GM21381 (cell line): ENCODE results near the gene TTC9C.
A peak's percentile ranks its signal among the peaks of the same experiment; 100 is the strongest.
"Not testable (repeated sequence)": the region's sequence is repeated elsewhere in the genome, so short reads cannot be mapped to it uniquely, and the experiment has no call there.

ENCODE experiments used
- ATAC-seq: cut with Tn5 transposase; IDR thresholded peaks from one replicate; pipeline ENCODE4 v1.9.1; 2021; ENCODE audit warnings: mild to moderate bottlenecking, moderate library complexity; ENCODE audit not compliant: unreplicated experiment

The TTC9C gene

DNA sequence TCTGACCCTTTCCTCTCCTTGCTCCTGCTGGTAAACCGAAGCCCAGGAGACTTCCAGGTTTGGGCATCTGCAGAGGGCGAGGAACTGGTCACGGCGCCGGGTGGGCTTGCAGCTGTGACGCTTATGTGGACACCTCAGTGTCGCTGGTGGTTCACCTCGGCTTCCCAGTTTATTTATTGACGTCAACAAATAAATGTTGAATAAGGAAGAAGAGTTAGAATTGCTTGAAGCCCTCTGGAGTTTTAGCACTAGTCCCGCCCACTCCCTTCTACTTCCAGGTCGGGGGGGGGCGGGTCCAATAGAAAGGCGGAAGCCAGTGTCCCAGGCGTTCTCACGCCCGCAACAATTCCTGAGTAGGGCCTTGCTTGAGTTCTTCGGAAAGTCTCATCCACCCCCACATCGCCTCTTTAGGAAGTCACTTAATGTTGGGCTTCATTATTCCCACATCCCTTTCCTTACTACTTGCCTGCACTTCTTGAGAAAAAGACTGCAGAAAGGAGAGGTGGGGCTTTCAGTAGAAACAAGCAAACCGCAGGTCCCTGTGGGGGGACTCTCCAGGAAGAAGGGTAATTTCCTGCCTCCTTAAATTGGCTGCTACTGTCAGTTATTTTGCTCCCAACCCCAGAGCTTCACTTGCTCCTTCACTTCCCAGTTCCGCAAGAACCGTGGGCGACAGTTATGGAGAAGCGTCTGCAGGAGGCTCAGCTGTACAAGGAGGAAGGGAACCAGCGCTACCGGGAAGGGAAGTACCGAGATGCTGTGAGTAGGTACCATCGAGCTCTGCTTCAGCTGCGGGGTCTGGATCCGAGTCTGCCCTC, at the start of gene TTC9C:
TTC9C (plus strand) TSS at position 316 of the 818 bp plus-strand sequence; CDS start at position 679, 363 bp downstream.
- ATAC-seq, result peak; percentile 18

- peak; percentile 59 for ATAC-seq
These were observed 49.3 kb upstream of the TTC9C start, which contains the start of gene UBXN1 for GRCh38 chr11:62678770-62679696. Gene UBXN1 (minus strand): TSS chr11:62679073. CDS start chr11:62678923, 150 bp downstream.

GRCh38 chr11:62680825-62681240, 47.5 kb upstream of the TTC9C start:
- no peak for ATAC-seq

DNA sequence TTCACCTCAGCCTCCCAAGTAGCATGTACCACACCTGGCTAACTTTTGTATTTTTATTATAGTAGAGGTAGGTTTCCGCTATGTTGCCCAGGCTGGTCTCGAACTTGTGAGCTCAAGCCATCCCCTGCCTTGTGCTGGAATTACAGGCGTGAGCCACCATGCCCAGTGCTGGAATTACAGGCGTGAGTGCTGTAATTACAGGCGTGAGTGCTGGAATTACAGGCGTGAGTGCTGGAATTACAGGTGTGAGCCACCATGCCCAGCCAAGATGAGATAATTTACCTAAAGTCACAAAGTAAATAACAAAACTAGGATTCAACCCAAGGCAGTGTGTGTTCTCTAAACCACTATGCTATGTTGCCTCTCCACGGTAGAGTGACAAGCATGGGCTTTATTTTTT, 45.8 kb upstream of the TTC9C start:
- ATAC-seq, result no peak

GRCh38 chr11:62687508-62688396, 40.5 kb upstream of the TTC9C start:
- no peak for ATAC-seq

DNA sequence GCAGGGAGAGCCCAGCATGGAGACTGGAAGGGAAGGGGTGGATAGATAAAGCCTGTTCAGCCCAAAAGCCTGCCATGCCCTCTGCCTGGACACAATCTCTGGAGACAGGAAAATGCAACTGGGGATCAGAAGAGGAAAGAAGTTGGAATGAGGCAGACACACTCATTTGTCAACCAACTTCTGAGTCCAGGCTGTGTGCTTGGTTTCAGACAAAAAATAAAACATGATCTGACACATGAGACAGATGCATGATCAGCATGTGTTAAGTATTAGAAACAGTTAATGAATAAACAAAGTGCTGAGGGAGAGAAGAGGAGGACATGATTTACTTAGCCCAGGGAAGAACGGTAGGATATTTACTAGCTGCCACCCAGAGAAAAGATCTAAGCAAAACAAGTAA, 39.8 kb upstream of the TTC9C start:
- ATAC-seq, result no peak

DNA sequence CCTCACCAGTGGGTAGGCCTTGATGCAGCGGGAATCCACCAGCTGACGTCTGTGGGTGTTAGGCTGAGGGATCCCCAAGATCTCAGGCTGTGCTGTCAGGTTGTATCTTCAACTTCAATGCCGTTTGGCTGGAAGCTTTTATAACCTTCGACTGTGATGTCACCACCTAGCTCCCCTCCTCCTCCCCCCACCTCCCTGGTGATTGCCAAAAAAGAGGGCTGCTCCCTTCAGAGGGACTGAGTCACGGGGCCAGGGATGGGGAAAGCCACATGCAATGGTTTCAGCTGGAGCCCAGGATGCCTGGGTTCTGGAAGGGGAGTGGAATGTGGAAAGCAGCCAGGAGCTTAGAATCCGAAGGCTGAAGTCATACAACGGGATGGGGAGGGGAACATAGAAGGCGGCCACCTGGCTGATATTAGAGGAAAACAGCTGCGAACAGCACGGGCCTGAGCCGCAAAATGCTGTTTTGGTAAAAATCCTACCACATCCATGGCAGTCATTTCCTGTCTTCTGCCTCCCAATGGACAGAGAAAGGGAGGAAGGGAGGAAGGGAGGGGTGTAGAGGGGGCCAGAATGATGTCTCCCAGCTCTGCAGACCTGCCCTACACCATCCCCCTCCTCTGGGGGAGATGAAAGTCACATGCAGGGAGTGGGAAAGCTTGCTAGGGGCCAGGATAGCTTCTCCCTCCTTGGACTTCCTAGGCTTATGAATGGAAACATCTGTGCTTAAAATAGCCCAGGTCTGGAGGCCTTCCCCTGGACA, 38.7 kb upstream of the TTC9C start, which contains the start of gene LRRN4CL:
LRRN4CL (minus strand) TSS at position 110 of the 763 bp plus-strand sequence. CDS start 1,022 bp downstream, outside the sequence.
- no peak for ATAC-seq

GRCh38 chr11:62693624-62694023, 34.7 kb upstream of the TTC9C start:
- not testable (repeated sequence) for ATAC-seq

DNA sequence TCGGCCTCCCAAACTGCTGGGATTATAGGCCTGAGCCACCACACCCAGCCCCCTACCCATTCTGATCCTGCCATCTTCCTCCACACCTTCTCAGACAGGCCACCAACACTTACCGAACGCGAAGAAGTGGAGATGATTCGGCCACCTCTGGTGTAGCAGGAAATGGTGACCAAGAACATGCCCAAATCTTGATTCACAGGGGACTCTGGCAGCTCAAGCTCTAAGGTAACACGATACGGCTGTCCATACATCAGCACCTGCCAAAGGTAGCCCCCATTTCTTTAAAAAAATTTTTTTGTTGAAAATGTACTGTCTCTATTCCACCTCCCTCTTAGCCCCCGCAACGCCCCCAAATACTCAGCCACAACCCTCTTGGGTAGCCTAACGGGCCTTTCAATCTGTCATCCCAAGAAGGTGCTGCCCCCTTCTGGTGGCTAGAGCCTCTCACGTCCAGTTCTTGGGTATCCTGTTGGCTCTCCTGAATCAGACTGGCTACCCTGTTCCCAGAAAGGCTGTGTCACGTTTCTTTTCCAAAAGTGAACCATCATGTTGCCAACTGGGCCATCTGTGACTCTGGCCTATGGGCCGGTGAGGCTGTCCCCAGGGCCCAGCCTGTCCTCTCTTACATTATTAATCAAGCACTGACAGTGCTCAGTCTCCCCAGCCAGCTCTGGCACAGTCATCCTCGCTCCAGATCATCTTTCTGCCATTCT, 33.7 kb upstream of the TTC9C start:
- ATAC-seq, result no peak

- ATAC-seq, result no peak
These were observed 26.0 kb upstream of the TTC9C start for GRCh38 chr11:62702246-62702645.

DNA sequence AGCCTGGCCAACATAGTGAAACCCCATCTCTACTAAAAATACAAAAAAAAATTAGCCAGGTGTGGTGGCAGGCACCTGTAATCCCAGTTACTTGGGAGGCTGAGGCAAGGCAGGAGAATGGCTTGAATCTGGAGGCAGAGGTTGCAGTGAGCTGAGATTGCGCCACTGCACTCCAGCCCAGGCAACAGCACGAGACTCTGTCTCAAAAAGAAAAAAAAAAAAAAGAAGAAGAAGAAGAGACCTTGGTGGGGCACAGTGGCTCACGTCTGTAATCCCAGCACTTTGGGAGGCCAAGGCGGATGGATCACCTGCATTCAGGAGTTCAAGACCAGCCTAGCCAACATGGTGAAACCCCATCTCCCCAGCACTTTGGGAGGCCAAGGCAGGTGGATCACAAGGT, 24.4 kb upstream of the TTC9C start:
- ATAC-seq, result not testable (repeated sequence)

- no peak for ATAC-seq
These were observed 22.9 kb upstream of the TTC9C start for GRCh38 chr11:62705413-62705812.

DNA sequence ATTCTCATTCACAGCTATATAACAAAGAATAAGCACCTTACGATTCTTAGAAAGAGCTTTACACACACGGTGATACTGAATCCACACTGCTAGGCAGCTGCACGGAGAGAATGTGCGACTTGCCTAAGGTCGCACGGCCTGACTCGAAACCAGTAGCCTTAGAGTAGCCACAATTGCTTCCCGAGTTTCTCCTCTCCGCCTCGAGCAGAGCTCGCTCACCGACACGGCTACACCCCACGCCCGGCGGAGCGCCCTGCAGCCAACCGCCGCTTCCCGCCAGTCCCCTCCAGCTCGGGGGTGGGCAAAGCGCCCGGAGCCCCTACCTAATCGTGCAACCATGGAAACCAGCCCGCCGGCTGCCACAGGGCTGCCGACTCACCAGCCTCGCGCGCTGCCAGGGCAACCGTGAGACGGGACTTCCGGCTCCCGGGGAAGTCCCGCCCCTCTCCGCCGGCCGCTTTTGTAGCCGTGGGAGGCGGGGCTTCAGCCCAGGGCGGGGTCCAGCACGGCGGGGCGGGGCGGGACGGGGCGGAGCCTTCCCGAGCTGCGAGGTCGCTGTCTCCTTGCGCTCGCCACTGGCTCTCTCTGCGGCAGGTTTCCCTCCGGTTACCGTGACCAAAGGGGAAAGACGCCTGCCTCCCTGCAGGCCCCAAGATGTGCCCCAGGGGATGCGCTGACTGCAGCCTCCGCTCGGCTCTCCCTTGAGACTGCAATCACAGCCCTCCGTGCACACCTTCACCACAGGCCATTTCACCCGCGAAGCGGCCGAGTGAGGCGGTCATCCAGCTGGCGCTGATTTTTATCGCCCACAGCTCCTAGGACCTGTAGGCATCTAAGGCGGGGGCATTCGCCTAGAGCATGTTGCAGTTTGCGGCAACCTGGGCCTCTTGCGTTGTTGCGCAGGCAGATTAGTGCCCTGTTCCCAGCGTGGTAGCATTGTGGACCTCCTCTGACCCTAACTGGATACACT, 22.1 kb upstream of the TTC9C start:
- peak; percentile 57 for ATAC-seq

DNA sequence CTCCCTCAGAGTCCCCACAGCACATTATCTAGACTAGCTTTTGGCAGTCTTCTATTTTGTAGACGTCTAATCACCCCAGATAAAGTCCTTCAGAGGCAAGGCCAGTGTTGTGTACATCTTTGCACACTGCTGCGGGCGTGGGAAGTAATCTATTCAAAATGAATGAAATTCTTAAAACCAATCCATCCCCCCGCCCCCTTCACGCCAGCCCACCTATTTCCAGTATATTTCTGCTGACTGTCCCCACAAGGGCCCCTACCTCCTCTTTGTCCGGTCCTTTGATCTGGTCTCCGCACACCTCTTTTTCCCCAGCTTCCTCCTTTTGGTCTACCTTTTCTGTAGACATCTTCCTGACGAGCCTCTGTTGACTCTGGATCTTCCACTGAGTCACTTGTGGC, 21.4 kb upstream of the TTC9C start:
- ATAC-seq, result no peak

DNA sequence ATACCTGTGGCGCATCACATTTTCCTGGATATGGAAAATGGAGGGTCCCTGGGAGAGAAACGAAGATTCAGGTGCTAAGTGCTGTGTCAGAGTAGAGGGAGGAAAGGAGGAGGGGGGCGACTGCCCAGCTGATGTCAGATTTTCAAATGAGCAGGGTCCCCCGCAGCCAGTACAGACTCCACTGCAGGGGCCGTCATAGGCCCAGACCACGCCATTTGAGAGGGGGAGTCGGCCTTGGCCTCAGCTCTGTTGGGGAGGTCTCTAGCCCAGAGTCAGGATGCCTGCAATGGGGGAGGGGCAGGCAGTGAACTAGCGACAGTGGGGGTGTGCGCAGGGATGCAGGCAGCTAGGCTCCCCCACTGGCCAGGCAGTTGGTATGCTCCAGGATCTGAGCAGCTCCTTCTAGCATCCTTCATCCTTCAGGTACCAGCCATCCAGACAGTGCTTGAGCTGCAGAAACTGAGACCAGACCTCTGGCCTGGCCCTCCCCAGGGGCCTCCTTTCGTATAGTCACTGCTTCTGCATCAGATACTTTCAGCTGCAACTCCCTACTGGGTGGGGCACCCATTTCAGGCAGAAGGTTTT, 20.9 kb upstream of the TTC9C start, which contains the start of the genes BSCL2 and GNG3:
BSCL2 (minus strand) TSS at position 148 of the 585 bp plus-strand sequence. CDS start 229 bp downstream, outside the sequence.
GNG3 (plus strand) TSS at position 400 of the 585 bp plus-strand sequence. CDS start 620 bp downstream, outside the sequence.
- no peak for ATAC-seq

GRCh38 chr11:62708392-62708791, 19.9 kb upstream of the TTC9C start:
- no peak for ATAC-seq

DNA sequence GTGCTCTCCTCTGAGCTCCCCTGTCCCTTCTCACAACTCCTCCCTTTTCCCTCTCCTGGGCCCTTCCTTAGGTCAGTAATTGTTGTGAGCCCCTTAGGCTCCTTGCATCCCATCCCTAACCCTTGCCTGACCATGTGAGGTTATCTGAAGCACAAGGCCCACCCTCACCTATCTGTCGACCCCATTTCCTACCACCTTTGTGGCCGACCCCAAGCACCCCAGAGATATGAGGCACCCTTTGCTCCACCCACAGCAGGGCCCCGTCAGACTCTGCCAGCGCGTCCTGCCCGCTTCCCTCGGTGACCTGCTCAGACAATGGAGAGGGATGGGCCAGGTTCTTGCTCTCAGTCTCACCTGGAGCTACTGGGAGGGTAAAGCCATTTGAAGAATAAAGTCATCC, 19.5 kb upstream of the TTC9C start:
- no peak for ATAC-seq
